Large intestine (tissue), 12 donors: ENCODE results near the gene UFSP1. TPM values are rescaled to one million over a fixed set of nuclear protein-coding genes. Genes with fewer than 3 reads are reported as not detected.
"Not testable (repeated sequence)": the region's sequence is repeated elsewhere in the genome, so short reads cannot be mapped to it uniquely, and the experiment has no call there.

Experiments
- DNase-seq, 2 donors: peaks; one replicate each; pipeline versions ENCODE4 v3.0.0 to v3.0.0-alpha.2; 2013
- H3K27ac ChIP-seq: one replicate; pipeline ENCODE4 v1.5.1; 2013; ENCODE audit warnings: low read length
- H3K27me3 ChIP-seq: 2 replicates; pipeline ENCODE4 v1.6.1; 2013; ENCODE audit warnings: low read length; ENCODE audit not compliant: control insufficient read depth, insufficient read depth
- H3K36me3 ChIP-seq: 2 replicates; pipeline ENCODE4 v1.6.1; 2013; ENCODE audit warnings: low read length; ENCODE audit not compliant: control insufficient read depth, insufficient read depth
- H3K4me1 ChIP-seq: one replicate; pipeline ENCODE4 v1.6.1; 2013; ENCODE audit warnings: low read length; ENCODE audit not compliant: control insufficient read depth, insufficient read depth
- H3K4me3 ChIP-seq: one replicate; pipeline ENCODE4 v1.5.1; 2013; ENCODE audit warnings: low read length
- H3K9me3 ChIP-seq: one replicate; pipeline ENCODE4 v1.6.1; 2013; ENCODE audit warnings: mild to moderate bottlenecking, low read depth, low read length, moderate library complexity; ENCODE audit not compliant: control insufficient read depth
- WGBS: methylation state at CpG from one replicate; pipeline ENCODE4 v1.1.5; 2013; ENCODE audit warnings: low lambda C conversion rate; ENCODE audit not compliant: insufficient coverage; 5-methylcytosine and 5-hydroxymethylcytosine counted together
- long read RNA-seq, 11 donors: transcript quantifications; one replicate each; lab custom pipeline, GENCODE V29; 2026
- polyA plus RNA-seq: library from polyadenylated mRNA; unstranded; fragments of 120-200 nt; gene quantifications from one replicate; pipeline ENCODE4 v1.2.1, GENCODE V29; 2013

UFSP1 gene
- 2.4 TPM for polyA plus RNA-seq
- long read RNA-seq, donor 1, partial matches to known transcripts = 0 of 2 reads
- long read RNA-seq, donor 1, other reads (novel, unspliced or antisense) = 0 of 2 reads
- long read RNA-seq, donor 2, transcript UFSP1-201 (1 exons, 996 nt) = major isoform, 6 of 6 reads
- long read RNA-seq, donor 2, partial matches to known transcripts = 0 of 6 reads
- long read RNA-seq, donor 2, other reads (novel, unspliced or antisense) = 0 of 6 reads
- long read RNA-seq, donor 3, transcript UFSP1-201 (1 exons, 996 nt) = major isoform, 6 of 6 reads
- long read RNA-seq, donor 3, partial matches to known transcripts = 0 of 6 reads
- long read RNA-seq, donor 3, other reads (novel, unspliced or antisense) = 0 of 6 reads
- long read RNA-seq, donor 4 = 0 reads
- long read RNA-seq, donor 5, partial matches to known transcripts = 0 of 1 reads
- long read RNA-seq, donor 5, other reads (novel, unspliced or antisense) = 0 of 1 reads
- long read RNA-seq, donor 6, partial matches to known transcripts = 0 of 2 reads
- long read RNA-seq, donor 6, other reads (novel, unspliced or antisense) = 0 of 2 reads
- long read RNA-seq, donor 7 = 0 reads
- long read RNA-seq, donor 8, partial matches to known transcripts = 0 of 1 reads
- long read RNA-seq, donor 8, other reads (novel, unspliced or antisense) = 0 of 1 reads
- long read RNA-seq, donor 9, partial matches to known transcripts = 0 of 1 reads
- long read RNA-seq, donor 9, other reads (novel, unspliced or antisense) = 0 of 1 reads
- long read RNA-seq, donor 10, partial matches to known transcripts = 0 of 3 reads
- long read RNA-seq, donor 10, other reads (novel, unspliced or antisense) = 0 of 3 reads
- long read RNA-seq, donor 11, partial matches to known transcripts = 0 of 2 reads
- long read RNA-seq, donor 11, other reads (novel, unspliced or antisense) = 0 of 2 reads

- Histone ChIP-seq H3K27ac (peak within 1 kb of the TSS; percentile 83), H3K9me3 (no peaks in the 10 kb centered on the region), H3K27me3 (peaks cover 11% of the 10 kb centered on the region), H3K36me3 (peaks cover 46% of the 10 kb centered on the region), H3K4me1 (peaks cover 30% of the 10 kb centered on the region), H3K4me3 (peak within 1 kb of the TSS; percentile 56)
- DNase-seq = no peak
- no CpG with 5 or more reads among the region's 73 CpGs for WGBS
Measured at GRCh38 chr7:100888988-100889750, at the start of gene UFSP1. Gene UFSP1, minus strand, starts transcription at chr7:100889715. Its CDS starts 444 bp downstream, at chr7:100889271.

GRCh38 chr7:100936167-100936566, 46.7 kb upstream of the UFSP1 start:
- WGBS = 90% methylated on average over 2 of the region's 7 CpGs
- H3K4me1 ChIP-seq, H3K27ac ChIP-seq, DNase-seq, H3K36me3 ChIP-seq, H3K27me3 ChIP-seq, H3K9me3 ChIP-seq, H3K4me3 ChIP-seq: not testable (repeated sequence)

- DNase-seq, H3K27me3 ChIP-seq, H3K9me3 ChIP-seq, H3K36me3 ChIP-seq, H3K4me1 ChIP-seq, H3K27ac ChIP-seq, H3K4me3 ChIP-seq: not testable (repeated sequence)
- no CpG with 5 or more reads among the region's 2 CpGs for WGBS
Measured at GRCh38 chr7:100935381-100935780, 45.9 kb upstream of the UFSP1 start.

GRCh38 chr7:100933734-100934133, 44.2 kb upstream of the UFSP1 start:
- no peak overlapping the region for H3K27ac ChIP-seq
- H3K4me1 ChIP-seq = no peaks in the 10 kb centered on the region
- no peaks in the 10 kb centered on the region for H3K27me3 ChIP-seq
- DNase-seq = no peak
- H3K4me3 ChIP-seq = no peak overlapping the region
- no CpG with 5 or more reads among the region's 4 CpGs for WGBS
- H3K36me3 ChIP-seq = no peaks in the 10 kb centered on the region
- no peaks in the 10 kb centered on the region for H3K9me3 ChIP-seq

- no peaks in the 10 kb centered on the region for H3K36me3 ChIP-seq
- no peak for DNase-seq
- no peaks in the 10 kb centered on the region for H3K27me3 ChIP-seq
- no peak overlapping the region for H3K27ac ChIP-seq
- no peaks in the 10 kb centered on the region for H3K4me1 ChIP-seq
- no CpG with 5 or more reads among the region's 1 CpG for WGBS
- no peak overlapping the region for H3K4me3 ChIP-seq
- no peaks in the 10 kb centered on the region for H3K9me3 ChIP-seq
Measured at GRCh38 chr7:100929808-100930174, 40.3 kb upstream of the UFSP1 start.

- 45% methylated on average over 2 of the region's 4 CpGs for WGBS
- H3K27ac ChIP-seq, H3K27me3 ChIP-seq, DNase-seq, H3K36me3 ChIP-seq, H3K9me3 ChIP-seq, H3K4me3 ChIP-seq, H3K4me1 ChIP-seq: not testable (repeated sequence)
Measured at GRCh38 chr7:100923616-100924015, 34.1 kb upstream of the UFSP1 start.

GRCh38 chr7:100921039-100921438, 31.5 kb upstream of the UFSP1 start:
- H3K36me3 ChIP-seq = no peaks in the 10 kb centered on the region
- H3K4me1 ChIP-seq = peaks cover 3% of the 10 kb centered on the region
- no peak for DNase-seq
- no peak overlapping the region for H3K4me3 ChIP-seq
- H3K27ac ChIP-seq = no peak overlapping the region
- H3K9me3 ChIP-seq = no peaks in the 10 kb centered on the region
- H3K27me3 ChIP-seq = no peaks in the 10 kb centered on the region

GRCh38 chr7:100919779-100920437, 30.4 kb upstream of the UFSP1 start:
- DNase-seq, H3K27me3 ChIP-seq, H3K9me3 ChIP-seq, H3K4me3 ChIP-seq, H3K36me3 ChIP-seq, H3K27ac ChIP-seq, H3K4me1 ChIP-seq: not testable (repeated sequence)
- WGBS = no CpG with 5 or more reads among the region's 9 CpGs

GRCh38 chr7:100919335-100919734, 29.8 kb upstream of the UFSP1 start:
- H3K36me3 ChIP-seq, H3K4me1 ChIP-seq, H3K9me3 ChIP-seq, H3K27ac ChIP-seq, H3K4me3 ChIP-seq, DNase-seq, H3K27me3 ChIP-seq: not testable (repeated sequence)
- WGBS = no CpG with 5 or more reads among the region's 5 CpGs
